ENCODE data around the gene RPS6KL1.
A peak's percentile ranks its signal among the peaks of the same experiment; 100 is the strongest.

RPS6KL1 gene

GRCh38 chr14:74897642-74898041 lies 25.4 kb downstream of the RPS6KL1 start:
- no peak overlapping the region for H3K4me2 ChIP-seq
- H3K9me3 ChIP-seq (replicated peaks in 1 of 11) = no peaks in the 10 kb centered on the region
- peaks cover 96 to 100% (median 100%) of the 10 kb centered on the region in 11 experiments for H3K36me3 ChIP-seq
- H3K27me3 ChIP-seq = no peaks in the 10 kb centered on the region
- H3K27ac ChIP-seq = no peak overlapping the region
- peaks cover 19 to 28% (median 23%) of the 10 kb centered on the region in 10 experiments for H3K4me1 ChIP-seq
- peaks cover 11 to 93% (median 66%) of the 10 kb centered on the region in 11 experiments for H4K20me1 ChIP-seq
- H3K9ac ChIP-seq = no peak overlapping the region
- no peak overlapping the region for H3K4me3 ChIP-seq
- no peak for TF ChIP-seq Cebpa-rat (IDR thresholded peaks at IDR 0.05)

GRCh38 chr14:74896400-74896799 lies 26.7 kb downstream of the RPS6KL1 start:
- Histone ChIP-seq H4K20me1 (peaks cover 18 to 95% (median 74%) of the 10 kb centered on the region in 11 experiments), H3K9ac (no peak overlapping the region), H3K4me1 (peaks cover 29 to 40% (median 34%) of the 10 kb centered on the region in 10 experiments), H3K4me2 (no peak overlapping the region), H3K27me3 (no peaks in the 10 kb centered on the region), H3K27ac (no peak overlapping the region), H3K9me3 (replicated peaks in 1 of 11) (no peaks in the 10 kb centered on the region), H3K4me3 (no peak overlapping the region), H3K36me3 (peaks cover 96 to 100% (median 100%) of the 10 kb centered on the region in 11 experiments)
- no peak for TF ChIP-seq Cebpa-rat (IDR thresholded peaks at IDR 0.05)

- Histone ChIP-seq H3K27me3 (no peaks in the 10 kb centered on the region), H3K36me3 (peaks cover 96 to 100% (median 100%) of the 10 kb centered on the region in 11 experiments), H4K20me1 (peaks cover 24 to 100% (median 89%) of the 10 kb centered on the region in 11 experiments), H3K4me1 (peaks cover 29 to 51% (median 42%) of the 10 kb centered on the region in 10 experiments), H3K9ac (peak overlapping the region in 10 of 11 experiments; percentile 7 to 58 (median 42); a peak in 14 of 22 replicates), H3K27ac (peak overlapping the region; percentile 5 to 68 (median 57); a peak in 17 of 22 replicates), H3K4me3 (peak overlapping the region in 2 of 10 experiments; percentile 12 to 18; a peak in 1 of 20 replicates), H3K9me3 (replicated peaks in 1 of 11) (no peaks in the 10 kb centered on the region), H3K4me2 (peak overlapping the region; percentile 57 to 83 (median 71))
- no peak for TF ChIP-seq Cebpa-rat (IDR thresholded peaks at IDR 0.05)
Measured at GRCh38 chr14:74893614-74894091, 29.4 kb downstream of the RPS6KL1 start.

DNA sequence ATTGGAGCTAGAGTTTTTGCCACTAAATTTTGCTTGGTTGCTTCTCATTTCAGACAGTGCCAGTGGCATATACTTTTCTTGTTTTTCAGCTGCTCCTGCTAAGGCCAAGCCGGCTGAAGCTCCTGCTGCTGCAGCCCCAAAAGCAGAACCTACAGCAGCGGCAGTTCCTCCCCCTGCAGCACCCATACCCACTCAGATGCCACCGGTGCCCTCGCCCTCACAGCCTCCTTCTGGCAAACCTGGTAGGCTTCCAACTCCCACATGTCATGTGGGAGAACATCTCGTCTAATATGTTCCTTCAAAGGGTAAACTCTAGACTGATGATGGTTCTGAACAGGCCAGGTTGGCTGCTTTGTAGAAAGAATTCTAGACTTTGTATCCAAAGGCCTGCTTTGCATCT lies 30.3 kb downstream of the RPS6KL1 start:
- Histone ChIP-seq H3K4me2 (peak overlapping the region; percentile 57 to 83 (median 71)), H3K4me3 (peak overlapping the region in 1 of 10 experiments; percentile 18; a peak in 1 of 20 replicates), H3K9ac (peak overlapping the region in 7 of 11 experiments; percentile 9 to 45 (median 36); a peak in 10 of 22 replicates), H4K20me1 (peaks cover 33 to 100% (median 94%) of the 10 kb centered on the region in 11 experiments), H3K27ac (peak overlapping the region in 6 of 11 experiments; percentile 5 to 68 (median 57); a peak in 6 of 22 replicates), H3K9me3 (replicated peaks in 1 of 11) (no peaks in the 10 kb centered on the region), H3K27me3 (no peaks in the 10 kb centered on the region), H3K4me1 (peaks cover 29 to 51% (median 42%) of the 10 kb centered on the region in 10 experiments), H3K36me3 (peaks cover 95 to 100% (median 99%) of the 10 kb centered on the region in 11 experiments)
- no peak for TF ChIP-seq Cebpa-rat (IDR thresholded peaks at IDR 0.05)

DNA sequence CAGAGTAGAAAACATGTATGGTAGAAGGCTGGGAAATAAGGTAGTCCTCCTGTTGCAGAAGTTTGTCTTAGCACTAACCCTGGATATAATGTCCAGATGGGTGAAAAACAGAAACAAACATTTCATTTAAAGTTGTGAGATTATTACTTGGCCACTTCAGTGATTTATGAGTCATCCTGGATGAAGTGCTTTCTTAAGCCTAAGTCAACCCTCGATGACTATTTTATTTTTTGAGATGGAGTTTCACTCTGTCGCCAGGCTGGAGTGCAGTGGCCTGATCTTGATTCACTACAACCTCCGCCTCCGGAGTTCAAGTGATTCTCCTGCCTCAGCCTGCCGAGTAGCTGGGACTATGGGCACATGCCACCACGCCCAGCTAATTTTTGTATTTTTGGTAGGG lies 31.2 kb downstream of the RPS6KL1 start:
- H3K27ac ChIP-seq = 0 out of 22 replicates have a peak overlapping the region, but pooled peaks of 2 of the 11 experiments have one; percentile 10 to 20
- no peak for TF ChIP-seq Cebpa-rat (IDR thresholded peaks at IDR 0.05)
- H3K36me3 ChIP-seq = peaks cover 92 to 100% (median 98%) of the 10 kb centered on the region in 11 experiments

GRCh38 chr14:74890262-74890661 lies 32.8 kb downstream of the RPS6KL1 start:
- no peak overlapping the region for H3K4me3 ChIP-seq
- H3K9me3 ChIP-seq (replicated peaks in 1 of 11) = no peaks in the 10 kb centered on the region
- H4K20me1 ChIP-seq = peaks cover 58 to 100% (median 95%) of the 10 kb centered on the region in 11 experiments
- H3K27ac ChIP-seq = no peak overlapping the region
- no peak overlapping the region for H3K9ac ChIP-seq
- peaks cover 34 to 56% (median 47%) of the 10 kb centered on the region in 10 experiments for H3K4me1 ChIP-seq
- no peak overlapping the region for H3K4me2 ChIP-seq
- H3K27me3 ChIP-seq = no peaks in the 10 kb centered on the region
- TF ChIP-seq Cebpa-rat (IDR thresholded peaks at IDR 0.05) = no peak
- peaks cover 92 to 100% (median 98%) of the 10 kb centered on the region in 11 experiments for H3K36me3 ChIP-seq

More for the DNA sequence above, 31.2 kb downstream of the RPS6KL1 start:
- H4K20me1 ChIP-seq = peaks cover 42 to 100% (median 94%) of the 10 kb centered on the region in 11 experiments
- H3K9ac ChIP-seq = peak overlapping the region in 5 of 11 experiments; percentile 3 to 27 (median 15); a peak in 5 of 22 replicates
- H3K4me2 ChIP-seq = peak overlapping the region; percentile 57 to 83 (median 71); a peak in 21 of 22 replicates
- no peak overlapping the region for H3K4me3 ChIP-seq
- H3K4me1 ChIP-seq = peaks cover 29 to 51% (median 42%) of the 10 kb centered on the region in 10 experiments
- no peaks in the 10 kb centered on the region for H3K27me3 ChIP-seq
- no peaks in the 10 kb centered on the region for H3K9me3 ChIP-seq (replicated peaks in 1 of 11)

DNA sequence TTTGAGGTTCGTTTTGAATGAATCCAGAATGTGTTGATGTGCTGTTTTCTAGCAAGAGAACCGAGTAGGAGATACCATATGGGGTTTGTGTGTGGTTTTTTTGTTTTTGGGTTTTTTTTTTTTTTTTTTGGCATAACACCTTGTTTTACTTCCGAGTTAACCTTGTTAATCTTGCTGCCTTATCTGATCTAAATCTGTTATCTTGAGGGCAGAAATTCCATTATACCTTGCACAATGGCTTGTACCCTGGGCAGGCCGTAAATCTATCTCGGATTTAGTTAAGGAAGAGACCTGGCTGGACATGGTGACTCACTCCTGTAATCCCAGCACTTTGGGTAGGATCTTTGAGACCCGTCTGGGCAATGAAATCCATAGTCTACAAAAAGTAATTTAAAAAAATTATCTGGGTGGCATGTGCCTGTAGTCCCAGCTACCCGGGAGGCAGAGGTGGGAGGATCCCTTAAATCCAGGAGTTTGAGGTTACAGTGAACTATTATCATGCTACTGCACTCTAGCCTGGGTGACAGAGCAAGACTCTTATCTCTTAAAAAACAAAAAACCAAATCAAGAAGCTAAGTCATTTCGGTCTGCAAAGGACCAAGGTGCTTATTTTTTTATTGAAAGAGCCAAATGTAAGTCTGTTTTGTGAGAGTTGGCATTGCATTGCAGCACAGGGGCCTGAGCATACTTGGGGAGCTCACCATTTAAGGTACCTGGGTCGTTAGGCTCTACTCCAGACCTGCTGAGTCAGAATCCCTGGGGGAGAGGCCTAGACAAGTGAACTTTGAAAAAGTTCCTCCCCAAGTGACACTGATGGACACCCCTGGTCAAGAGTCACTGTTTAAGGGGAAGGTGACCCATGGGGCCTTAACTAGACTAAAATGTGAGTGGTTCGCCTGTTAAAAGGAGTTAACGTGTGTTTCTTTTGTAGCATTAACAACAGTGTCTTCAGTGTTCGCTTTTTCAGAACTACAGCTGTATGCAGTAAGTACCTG lies 34.6 kb downstream of the RPS6KL1 start:
- TF ChIP-seq Cebpa-rat (IDR thresholded peaks at IDR 0.05) = no peak
- Histone ChIP-seq H3K36me3 (peaks cover 88 to 100% (median 98%) of the 10 kb centered on the region in 11 experiments), H3K9ac (no peak overlapping the region), H3K27ac (no peak overlapping the region), H3K4me3 (no peak overlapping the region), H3K27me3 (no peaks in the 10 kb centered on the region), H3K4me2 (no peak overlapping the region), H3K9me3 (replicated peaks in 1 of 11) (no peaks in the 10 kb centered on the region), H4K20me1 (peaks cover 73 to 100% (median 97%) of the 10 kb centered on the region in 11 experiments), H3K4me1 (peaks cover 39 to 59% (median 49%) of the 10 kb centered on the region in 10 experiments)

DNA sequence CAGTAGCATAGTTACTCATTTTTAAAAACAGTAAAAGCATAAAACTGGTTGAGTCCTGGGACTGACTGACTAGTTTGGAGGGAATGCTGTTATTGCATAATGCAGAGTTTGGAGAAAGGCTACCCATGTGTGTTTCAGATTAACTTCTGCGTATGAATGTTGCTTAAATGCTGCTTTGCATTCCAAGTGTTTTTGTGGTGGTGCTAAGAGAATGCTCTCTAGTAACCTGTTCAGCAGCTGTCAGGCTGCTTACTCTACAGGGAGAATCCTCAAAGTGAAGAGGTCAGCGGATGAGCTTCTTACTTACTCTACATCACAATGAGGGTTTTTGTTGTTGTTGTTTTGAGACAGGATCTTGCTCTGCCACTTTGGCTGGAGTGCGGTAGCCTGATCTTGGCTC lies 37.1 kb downstream of the RPS6KL1 start:
- Histone ChIP-seq H3K36me3 (peaks cover 64 to 80% (median 73%) of the 10 kb centered on the region in 11 experiments), H4K20me1 (peaks cover 74 to 92% (median 88%) of the 10 kb centered on the region in 11 experiments), H3K9me3 (replicated peaks in 1 of 11) (no peaks in the 10 kb centered on the region), H3K27ac (no peak overlapping the region), H3K9ac (no peak overlapping the region; a peak in 1 of 22 replicates), H3K4me3 (no peak overlapping the region), H3K4me2 (no peak overlapping the region; a peak in 2 of 22 replicates), H3K4me1 (peaks cover 26 to 47% (median 37%) of the 10 kb centered on the region in 10 experiments), H3K27me3 (no peaks in the 10 kb centered on the region)
- TF ChIP-seq Cebpa-rat (IDR thresholded peaks at IDR 0.05) = no peak

All from BLaER1 treated with 17β-estradiol and CSF1 and Interleukin-3, amounts not matched to agents 10 nM and 100 nM (cell line).